CD4-positive, alpha-beta T cell (primary cell): Measurements from ENCODE around the gene ATP10A. TPM values are rescaled to one million over a fixed set of nuclear protein-coding genes. Genes with fewer than 3 reads are reported as not detected.
"Not testable (repeated sequence)": the region's sequence is repeated elsewhere in the genome, so short reads cannot be mapped to it uniquely, and the experiment has no call there.

ENCODE experiments used
- ATAC-seq: fragments of 200-7000 bp; cut with Tn5 transposase; one replicate; pipeline ENCODE4 v1.10.0; 2022; ENCODE audit warnings: mild to moderate bottlenecking; ENCODE audit not compliant: poor library complexity
- CTCF ChIA-PET: fragments of 350-600 bp; sonication (Branson Sonifier 250); formaldehyde crosslinking; loops from one replicate; lab custom pipeline; 2021; ENCODE audit warnings: antibody characterized with exemption, inconsistent platforms; lab: Charles Lee
- POLR2A ChIA-PET: fragments of 350-600 bp; sonication (Branson Sonifier 250); formaldehyde crosslinking; loops from one replicate; lab custom pipeline; 2021; ENCODE audit warnings: antibody characterized with exemption, inconsistent platforms; lab: Charles Lee
- DNase-seq, 14 experiments: peaks; one replicate each; pipeline ENCODE4 v3.0.0-alpha.2; 2013 to 2020; ENCODE audit warnings: mixed read lengths in 2 of 14
- H3K27ac ChIP-seq, 2 donors: one replicate each; pipeline versions ENCODE4 v1.5.1 to v1.7.0; 2013; ENCODE audit warnings: low read length in 2 of 2, low read depth in 1 of 2, mild to moderate bottlenecking in 1 of 2
- H3K27me3 ChIP-seq, 2 experiments: 1 replicate in 1 of 2; 2 replicates in 1 of 2; pipeline versions ENCODE4 v1.6.1 to v1.7.0; 2013; ENCODE audit warnings: low read length in 2 of 2, control low read depth in 1 of 2, mild to moderate bottlenecking in 1 of 2, moderate library complexity in 1 of 2; ENCODE audit not compliant: insufficient read depth in 2 of 2, control insufficient read depth in 1 of 2
- H3K36me3 ChIP-seq: one replicate; pipeline ENCODE4 v1.6.1; 2013; ENCODE audit warnings: low read length, control low read depth; ENCODE audit not compliant: insufficient read depth
- H3K4me1 ChIP-seq: one replicate; pipeline ENCODE4 v1.6.1; 2013; ENCODE audit warnings: low read length, control low read depth; ENCODE audit not compliant: insufficient read depth
- H3K4me3 ChIP-seq: one replicate; pipeline ENCODE4 v1.5.1; 2013; ENCODE audit warnings: mild to moderate bottlenecking, low read length, moderate library complexity
- H3K9me3 ChIP-seq, 2 experiments: 1 replicate in 1 of 2; 2 replicates in 1 of 2; pipeline versions ENCODE4 v1.6.1 to v1.7.0; 2013; ENCODE audit warnings: low read length in 2 of 2, mild to moderate bottlenecking in 2 of 2, control low read depth in 1 of 2, moderate library complexity in 1 of 2; ENCODE audit not compliant: control insufficient read depth in 1 of 2, insufficient read depth in 1 of 2
- H3K27ac Mint-ChIP-seq: one replicate; pipeline ENCODE4 v1.8.0; 2020; ENCODE audit warnings: mixed read lengths
- H3K27me3 Mint-ChIP-seq: one replicate; pipeline ENCODE4 v1.8.0; 2021; ENCODE audit warnings: mixed read lengths
- H3K36me3 Mint-ChIP-seq: one replicate; pipeline ENCODE4 v1.8.0; 2021; ENCODE audit warnings: low read depth, mixed read lengths
- H3K4me1 Mint-ChIP-seq: one replicate; pipeline ENCODE4 v1.8.0; 2021; ENCODE audit warnings: low read depth, mixed read lengths
- H3K4me3 Mint-ChIP-seq: one replicate; pipeline ENCODE4 v1.8.0; 2020; ENCODE audit warnings: mild to moderate bottlenecking, mixed read lengths
- H3K9me3 Mint-ChIP-seq: one replicate; pipeline ENCODE4 v1.8.0; 2020; ENCODE audit warnings: mixed read lengths
- CTCF ChIP-seq: fragments of 200-600 bp; IDR thresholded peaks from one replicate; pipeline ENCODE4 v1.8.0; 2022; ENCODE audit warnings: antibody characterized with exemption, mild to moderate bottlenecking
- intact Hi-C, 2 experiments: fragments of 100-400 bp; cut with DNase I in 1 of 2; cut with micrococcal nuclease in 1 of 2; formaldehyde crosslinking; loops; one replicate each; pipeline versions ENCODE4 v1.15.1 to v1.9.0; 2023 to 2025; cut with DNase I, micrococcal nuclease
- total RNA-seq, 174 experiments: library from RNA in 2 of 174; stranded (reverse) in 2 of 174; gene quantifications; one replicate each; pipeline ENCODE4 v1.2.3 and lab custom pipeline; 2021 to 2026

The ATP10A gene
- total RNA-seq, 2 experiments from 2014 or later, result 30.0 to 30.4 TPM

- TF ChIP-seq CTCF, result no peak
- Histone ChIP-seq H3K27ac (no peak overlapping the region), H3K27me3 (no peaks in the 10 kb centered on the region), H3K4me1 (peaks cover under 1% of the 10 kb centered on the region), H3K9me3 (no peaks in the 10 kb centered on the region), H3K36me3 (peaks cover 21% of the 10 kb centered on the region), H3K4me3 (no peak overlapping the region)
- DNase-seq (no peak), ATAC-seq (no peak)
- POLR2A ChIA-PET, result no interaction called here
- Mint-ChIP-seq H3K36me3 (peaks cover 35% of the 10 kb centered on the region), H3K4me3 (no peak overlapping the region), H3K27me3 (no peaks in the 10 kb centered on the region), H3K4me1 (peaks cover 10% of the 10 kb centered on the region), H3K27ac (no peak overlapping the region), H3K9me3 (no peaks in the 10 kb centered on the region)
- CTCF ChIA-PET, result no interaction called here
- intact Hi-C loops, result no loop called here
These were observed 89.9 kb downstream of the ATP10A start for GRCh38 chr15:25773248-25773647.

GRCh38 chr15:25772500-25772899 lies 90.6 kb downstream of the ATP10A start:
- Mint-ChIP-seq H3K36me3 (peaks cover 35% of the 10 kb centered on the region), H3K4me1 (peaks cover 5% of the 10 kb centered on the region), H3K4me3 (no peak overlapping the region), H3K27ac (no peak overlapping the region), H3K27me3 (no peaks in the 10 kb centered on the region), H3K9me3 (no peaks in the 10 kb centered on the region)
- Histone ChIP-seq H3K4me1 (no peaks in the 10 kb centered on the region), H3K27me3 (no peaks in the 10 kb centered on the region), H3K4me3 (no peak overlapping the region), H3K9me3 (no peaks in the 10 kb centered on the region), H3K27ac (no peak overlapping the region), H3K36me3 (peaks cover 27% of the 10 kb centered on the region)
- CTCF ChIA-PET, result no interaction called here
- no peak for DNase-seq
- no peak for ATAC-seq
- no peak for TF ChIP-seq CTCF
- intact Hi-C loops, result no loop called here
- POLR2A ChIA-PET, result no interaction called here

GRCh38 chr15:25771736-25772135 lies 91.4 kb downstream of the ATP10A start:
- H3K4me1 ChIP-seq, DNase-seq, H3K4me3 ChIP-seq, H3K9me3 ChIP-seq, H3K9me3 Mint-ChIP-seq, H3K27ac Mint-ChIP-seq, intact Hi-C loops, H3K27ac ChIP-seq, H3K27me3 ChIP-seq, H3K27me3 Mint-ChIP-seq, ATAC-seq, H3K4me3 Mint-ChIP-seq, POLR2A ChIA-PET, H3K4me1 Mint-ChIP-seq, CTCF ChIA-PET: not testable (repeated sequence)
- peaks cover 43% of the 10 kb centered on the region for H3K36me3 Mint-ChIP-seq
- H3K36me3 ChIP-seq, result peaks cover 28% of the 10 kb centered on the region

GRCh38 chr15:25771338-25771706 lies 91.8 kb downstream of the ATP10A start:
- CTCF ChIA-PET, result no interaction called here

More at GRCh38 chr15:25771338-25771706, 91.8 kb downstream of the ATP10A start:
- peaks cover 5% of the 10 kb centered on the region for H3K4me1 Mint-ChIP-seq
- Histone ChIP-seq H3K36me3 (peaks cover 24% of the 10 kb centered on the region), H3K4me1 (no peaks in the 10 kb centered on the region), H3K9me3 (no peaks in the 10 kb centered on the region), H3K27ac (no peak overlapping the region), H3K4me3 (no peak overlapping the region), H3K27me3 (no peaks in the 10 kb centered on the region)
- H3K27me3 Mint-ChIP-seq, result no peaks in the 10 kb centered on the region
- no peaks in the 10 kb centered on the region for H3K9me3 Mint-ChIP-seq
- no peak overlapping the region for H3K27ac Mint-ChIP-seq
- no peak overlapping the region for H3K4me3 Mint-ChIP-seq
- no peak for TF ChIP-seq CTCF
- H3K36me3 Mint-ChIP-seq, result peaks cover 43% of the 10 kb centered on the region
- ATAC-seq, result no peak
- POLR2A ChIA-PET, result no interaction called here
- intact Hi-C loops, result no loop called here
- no peak for DNase-seq
